ENCODE measurements around the gene HOXA3. TPM values are rescaled to one million over a fixed set of nuclear protein-coding genes. Genes with fewer than 3 reads are reported as not detected.

Gene HOXA3
- polyA plus RNA-seq, 1 of the 3 experiments (the other 2 are of a cell fraction), result 0.15 TPM

DNA sequence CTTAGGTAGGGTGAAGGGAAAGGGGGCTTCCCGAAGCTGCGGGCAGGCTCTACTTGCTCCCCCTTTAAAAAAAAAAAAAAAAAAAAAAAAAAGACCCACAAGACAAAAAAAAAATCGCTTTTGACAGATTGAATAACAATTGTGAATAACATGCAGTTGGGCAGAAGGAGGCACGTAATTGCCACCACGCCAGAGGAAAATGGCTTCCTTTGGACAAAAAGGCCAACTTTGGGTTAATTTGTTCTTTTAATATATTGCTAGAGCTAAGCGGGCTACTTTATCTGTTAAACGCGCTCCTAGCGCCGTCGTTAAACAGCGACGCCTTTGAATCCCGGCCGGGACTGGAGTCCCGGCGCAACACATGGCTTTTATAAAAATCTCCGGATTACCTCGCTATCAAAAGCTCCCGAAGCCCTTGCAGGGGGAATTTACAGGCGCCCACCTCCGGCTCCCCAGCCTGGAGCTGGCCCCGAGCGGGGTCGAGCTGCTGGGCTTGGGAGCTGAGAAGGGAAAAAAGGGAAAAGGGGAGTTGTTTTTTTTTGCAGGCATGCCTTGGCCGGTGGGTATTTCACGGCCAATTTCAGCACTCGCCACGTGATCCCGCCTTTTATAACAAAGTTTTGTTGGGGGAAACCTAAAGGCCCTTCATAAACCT, 31.4 kb upstream of the HOXA3 start:
- ChIA-PET CTCF (interaction anchor here (0.7 to 6.8 kb wide), 15 partner anchors 10 to 1291 kb away, joined by 3 to 70 read pairs (median 7); partner anchors contain the start of genes HOXA10, HOXA5, HOXA7 and HOXA9), POLR2A (no interaction called here)
- Histone ChIP-seq H3K9ac (no peak overlapping the region), H3K27ac (ENCODE audit: low read depth in 2 of 2, low read length in 1 of 2) (no peak overlapping the region), H3K36me3 (replicated peaks in 1 of 2; ENCODE audit: control insufficient read depth in 1 of 2, insufficient read depth in 2 of 2, low read length in 1 of 2) (no peaks in the 10 kb centered on the region), H3K4me3 (ENCODE audit: low read depth in 2 of 2, low read length in 1 of 2) (peak overlapping the region; percentile 37 to 45; a peak in 3 of 4 replicates), H3K27me3 (ENCODE audit: insufficient read depth) (peaks cover 97% of the 10 kb centered on the region), H3K79me2 (ENCODE audit: insufficient read depth) (no peaks in the 10 kb centered on the region), H3F3A (replicated peaks; ENCODE audit: insufficient read depth) (peaks cover 11% of the 10 kb centered on the region), H3K4me1 (ENCODE audit: control insufficient read depth in 1 of 2, insufficient read depth in 2 of 2, low read depth in 1 of 2, low read length in 1 of 2) (peaks cover 4 to 10% of the 10 kb centered on the region in 2 experiments; a peak in 1 of 4 replicates), H2AFZ (ENCODE audit: low read depth) (peak overlapping the region; percentile 53; the same call in 1 of the 2 replicates), H3K4me2 (peak overlapping the region; percentile 73), H3K9me2 (no peaks in the 10 kb centered on the region), H3K9me3 (no peaks in the 10 kb centered on the region), H4K20me1 (ENCODE audit: insufficient read depth) (peaks cover 22% of the 10 kb centered on the region)
- DNase-seq, result peak; percentile 75
- TF ChIP-seq EZH2phosphoT487 (IDR thresholded peaks at IDR 0.05; ENCODE audit: borderline replicate concordance, low read depth) (peak; percentile 99), EP300 (IDR thresholded peaks at IDR 0.05; ENCODE audit: borderline replicate concordance in 1 of 2, low read depth in 1 of 2, low read length in 1 of 2) (no peak), GATA2 (CRISPR knock-in tag; IDR thresholded peaks at IDR 0.05) (no peak), GABPA (IDR thresholded peaks at IDR 0.05; ENCODE audit: low read depth) (no peak), NFIC (IDR thresholded peaks at IDR 0.05; ENCODE audit: borderline replicate concordance) (no peak)
- TF ChIP-seq, protein P1, sequence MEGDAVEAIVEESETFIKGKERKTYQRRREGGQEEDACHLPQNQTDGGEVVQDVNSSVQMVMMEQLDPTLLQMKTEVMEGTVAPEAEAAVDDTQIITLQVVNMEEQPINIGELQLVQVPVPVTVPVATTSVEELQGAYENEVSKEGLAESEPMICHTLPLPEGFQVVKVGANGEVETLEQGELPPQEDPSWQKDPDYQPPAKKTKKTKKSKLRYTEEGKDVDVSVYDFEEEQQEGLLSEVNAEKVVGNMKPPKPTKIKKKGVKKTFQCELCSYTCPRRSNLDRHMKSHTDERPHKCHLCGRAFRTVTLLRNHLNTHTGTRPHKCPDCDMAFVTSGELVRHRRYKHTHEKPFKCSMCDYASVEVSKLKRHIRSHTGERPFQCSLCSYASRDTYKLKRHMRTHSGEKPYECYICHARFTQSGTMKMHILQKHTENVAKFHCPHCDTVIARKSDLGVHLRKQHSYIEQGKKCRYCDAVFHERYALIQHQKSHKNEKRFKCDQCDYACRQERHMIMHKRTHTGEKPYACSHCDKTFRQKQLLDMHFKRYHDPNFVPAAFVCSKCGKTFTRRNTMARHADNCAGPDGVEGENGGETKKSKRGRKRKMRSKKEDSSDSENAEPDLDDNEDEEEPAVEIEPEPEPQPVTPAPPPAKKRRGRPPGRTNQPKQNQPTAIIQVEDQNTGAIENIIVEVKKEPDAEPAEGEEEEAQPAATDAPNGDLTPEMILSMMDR (IDR thresholded peaks at IDR 0.05), result no peak
- 12% methylated on average over 30 of the region's 30 CpGs for WGBS (ENCODE audit: low lambda C conversion rate)

DNA sequence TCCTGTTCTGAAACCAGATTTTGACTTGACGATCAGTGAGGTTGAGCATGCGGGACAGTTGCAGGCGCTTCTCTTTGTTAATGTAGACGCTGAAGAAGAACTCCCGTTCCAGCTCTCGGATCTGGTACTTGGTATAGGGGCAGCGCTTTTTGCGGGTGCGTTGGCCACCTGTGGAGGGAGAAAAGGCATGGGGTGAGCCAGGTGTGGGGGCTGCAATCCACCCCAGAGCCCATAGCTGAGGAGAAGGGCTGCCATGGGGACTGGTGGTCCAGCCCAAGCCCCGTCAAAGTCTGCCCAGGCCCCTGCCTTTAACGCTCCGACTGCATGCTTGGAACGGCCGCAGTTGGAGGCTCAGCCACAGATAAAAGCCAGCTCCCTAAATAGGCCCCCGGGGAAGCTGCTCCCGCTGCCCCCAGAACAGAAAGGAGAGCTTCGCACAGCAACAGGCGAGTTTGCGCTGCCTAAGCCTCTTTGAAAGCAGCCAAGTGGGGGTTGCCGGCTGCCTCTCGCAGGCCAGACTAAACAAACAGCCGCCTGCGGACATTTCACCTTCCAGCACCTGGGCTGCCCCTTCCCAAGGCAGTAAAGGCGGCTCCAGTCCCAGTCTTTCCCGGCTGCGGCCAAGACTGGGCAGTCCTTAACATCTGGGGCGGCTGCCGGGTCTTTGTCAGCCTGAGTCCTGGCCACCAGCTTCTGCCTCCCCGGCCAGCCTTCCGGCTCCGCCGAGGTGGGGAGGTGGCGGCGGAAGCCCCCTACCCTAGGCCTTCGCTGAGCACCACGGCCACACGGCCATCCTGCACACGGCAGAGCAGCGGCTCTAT, 30.7 kb upstream of the HOXA3 start:
- TF ChIP-seq RAD21 (IDR thresholded peaks at IDR 0.05; ENCODE audit: low read length) (no peak), CHD2 (IDR thresholded peaks at IDR 0.05; ENCODE audit: low read length, partially characterized antibody) (no peak), ELF1 (IDR thresholded peaks at IDR 0.05) (no peak), FOXM1 (IDR thresholded peaks at IDR 0.05; ENCODE audit: low read depth) (no peak), REST (IDR thresholded peaks at IDR 0.05; ENCODE audit: low read depth, low read length) (no peak), YY1 (IDR thresholded peaks at IDR 0.05; ENCODE audit: low read depth) (no peak), TCF12 (IDR thresholded peaks at IDR 0.05) (no peak), POLR2AphosphoS5 (IDR thresholded peaks at IDR 0.05; ENCODE audit: low read depth, low read length) (no peak), GABPA (IDR thresholded peaks at IDR 0.05; ENCODE audit: low read depth) (no peak), RFX5 (IDR thresholded peaks at IDR 0.05; ENCODE audit: low read length) (no peak), SIN3A (IDR thresholded peaks at IDR 0.05; ENCODE audit: borderline replicate concordance, low read depth, low read length) (no peak), GATA2 (CRISPR knock-in tag; IDR thresholded peaks at IDR 0.05) (no peak), TEAD4 (IDR thresholded peaks at IDR 0.05; ENCODE audit: borderline replicate concordance, insufficient read depth) (no peak), USF2 (IDR thresholded peaks at IDR 0.05; ENCODE audit: borderline replicate concordance, low read depth, low read length) (no peak)
- ChIA-PET CTCF (interaction anchor here (0.7 to 6.8 kb wide), 18 partner anchors 9 to 1328 kb away, joined by 3 to 70 read pairs (median 4); partner anchors contain the start of genes HOXA10, HOXA5, HOXA7 and HOXA9), POLR2A (no interaction called here)
- Histone ChIP-seq H3K36me3 (replicated peaks in 1 of 2; ENCODE audit: control insufficient read depth in 1 of 2, insufficient read depth in 2 of 2, low read length in 1 of 2) (no peaks in the 10 kb centered on the region), H3F3A (replicated peaks; ENCODE audit: insufficient read depth) (peaks cover 11% of the 10 kb centered on the region), H3K27me3 (ENCODE audit: insufficient read depth) (peaks cover 97% of the 10 kb centered on the region), H3K4me1 (ENCODE audit: control insufficient read depth in 1 of 2, insufficient read depth in 2 of 2, low read depth in 1 of 2, low read length in 1 of 2) (peaks cover 4 to 10% of the 10 kb centered on the region in 2 experiments; a peak in 1 of 4 replicates), H3K9me3 (no peaks in the 10 kb centered on the region), H3K9me2 (no peaks in the 10 kb centered on the region), H3K27ac (ENCODE audit: low read depth in 2 of 2, low read length in 1 of 2) (no peak overlapping the region), H4K20me1 (ENCODE audit: insufficient read depth) (peaks cover 19% of the 10 kb centered on the region), H2AFZ (ENCODE audit: low read depth) (no peak overlapping the region), H3K4me2 (no peak overlapping the region), H3K9ac (no peak overlapping the region), H3K4me3 (ENCODE audit: low read depth in 2 of 2, low read length in 1 of 2) (no peak overlapping the region), H3K79me2 (ENCODE audit: insufficient read depth) (no peaks in the 10 kb centered on the region)
- 15% methylated on average over 39 of the region's 39 CpGs for WGBS (ENCODE audit: low lambda C conversion rate)
- DNase-seq, result peak; percentile 55
